ACHN (cell line): ENCODE data around the gene ANKHD1.
A peak's percentile ranks its signal among the peaks of the same experiment; 100 is the strongest.

Experiments used
- DNase-seq: peaks from one replicate; pipeline ENCODE4 v3.0.0-alpha.2; 2015
- in situ Hi-C: cut with HindIII; loops from 2 replicates; pipeline ENCODE4 v1.10.0; 2017; ENCODE audit warnings: low sequenced_read_pairs, low pct_ligation_motif_present, low pct_unique_long_range_greater_than_20kb

The ANKHD1 gene

GRCh38 chr5:140366589-140367255 is 34.9 kb upstream of the ANKHD1 start:
- in situ Hi-C loops: no loop called here

DNA sequence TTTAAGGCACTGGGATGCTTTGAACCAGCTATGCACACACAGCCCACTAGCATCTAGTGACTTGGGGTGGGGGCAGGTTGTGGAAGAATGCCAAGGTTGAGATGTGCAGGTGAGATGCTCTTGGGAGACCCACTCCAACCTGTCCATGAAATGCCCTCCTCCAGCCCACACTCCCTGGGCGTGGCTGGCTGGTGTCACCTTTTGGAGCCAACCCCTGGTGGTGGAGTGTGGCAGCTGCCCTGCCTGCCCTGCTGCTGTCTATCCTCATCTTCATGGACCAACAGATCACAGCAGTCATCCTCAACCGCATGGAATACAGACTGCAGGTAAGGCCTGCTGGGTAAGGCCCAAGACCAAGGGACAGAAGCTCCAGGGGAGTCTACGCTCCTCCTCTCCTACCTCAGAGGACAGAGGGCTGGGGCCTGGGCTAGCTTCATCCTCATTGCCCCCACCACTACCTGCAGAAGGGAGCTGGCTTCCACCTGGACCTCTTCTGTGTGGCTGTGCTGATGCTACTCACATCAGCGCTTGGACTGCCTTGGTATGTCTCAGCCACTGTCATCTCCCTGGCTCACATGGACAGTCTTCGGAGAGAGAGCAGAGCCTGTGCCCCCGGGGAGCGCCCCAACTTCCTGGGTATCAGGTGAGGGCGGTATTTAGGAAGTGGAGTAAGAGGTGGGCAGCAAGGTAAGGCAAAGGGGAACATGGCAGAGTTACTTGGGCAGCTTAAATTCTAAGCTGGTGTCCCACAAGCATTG is 34.2 kb upstream of the ANKHD1 start:
- in situ Hi-C loops: no loop called here
- no peak for DNase-seq

More at GRCh38 chr5:140366589-140367255, 34.9 kb upstream of the ANKHD1 start:
- no peak for DNase-seq

DNA sequence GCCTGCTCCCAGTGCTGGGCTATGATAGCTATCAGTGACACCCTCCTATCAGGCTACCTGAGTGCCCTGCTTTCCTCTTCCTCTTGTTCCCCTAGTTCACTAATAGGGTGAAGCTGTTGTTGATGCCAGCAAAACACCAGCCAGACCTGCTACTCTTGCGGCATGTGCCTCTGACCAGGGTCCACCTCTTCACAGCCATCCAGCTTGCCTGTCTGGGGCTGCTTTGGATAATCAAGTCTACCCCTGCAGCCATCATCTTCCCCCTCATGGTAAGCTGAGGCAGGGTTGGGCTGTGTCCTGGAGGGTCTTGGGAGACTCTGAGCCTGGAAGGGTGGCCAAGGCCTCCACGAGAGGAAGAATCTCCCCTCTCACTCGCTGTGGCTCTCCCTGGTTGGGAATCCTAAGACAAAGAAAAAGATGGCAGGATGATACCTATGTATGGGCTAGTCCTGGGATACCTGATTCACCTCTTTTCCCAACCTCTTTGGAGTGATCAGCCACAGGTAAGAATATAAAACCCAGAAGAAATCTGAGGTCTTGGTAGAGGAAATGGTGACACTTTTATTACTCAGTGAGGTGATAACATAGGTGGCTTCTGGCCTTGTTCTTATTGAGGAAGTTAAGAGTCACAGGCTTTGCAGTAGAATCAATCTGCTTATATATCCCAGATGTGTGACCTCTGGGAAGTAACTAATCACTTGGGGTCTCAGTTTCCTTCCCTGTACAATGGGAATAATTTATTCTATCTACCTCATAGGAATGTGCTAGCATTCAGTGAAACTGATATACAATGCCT is 30.1 kb upstream of the ANKHD1 start:
- in situ Hi-C loops: no loop called here

DNA sequence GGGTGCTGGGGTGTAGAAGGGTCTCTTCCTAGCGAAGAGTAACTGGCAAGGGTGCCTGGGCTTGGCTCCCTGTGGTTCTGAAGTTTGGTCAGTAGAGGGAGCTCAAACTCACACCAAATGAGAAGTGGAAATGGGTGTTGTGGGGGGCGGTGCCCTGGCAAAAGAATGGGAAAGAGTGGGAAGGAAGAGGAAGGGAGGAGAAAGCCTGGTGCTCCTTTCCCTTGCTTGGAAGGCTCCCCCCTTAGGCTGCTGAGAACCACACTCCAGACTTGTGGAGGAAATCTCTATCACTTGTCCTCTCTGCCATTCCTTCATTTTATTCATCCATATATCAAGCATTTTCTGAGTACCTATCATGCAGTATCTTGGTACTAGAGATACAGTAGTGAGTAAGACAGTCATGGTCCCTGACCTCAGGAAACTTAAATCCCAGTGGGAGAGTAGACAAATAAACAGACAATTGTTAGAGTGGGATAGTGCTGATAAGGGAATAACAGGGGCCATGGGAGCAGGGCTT is 28.6 kb upstream of the ANKHD1 start:
- in situ Hi-C loops: no loop called here
- peak; percentile 75 for DNase-seq

More for the DNA sequence above, 30.1 kb upstream of the ANKHD1 start:
- no peak for DNase-seq

GRCh38 chr5:140381351-140381750 is 20.3 kb upstream of the ANKHD1 start:
- DNase-seq: no peak
- in situ Hi-C loops: no loop called here

DNA sequence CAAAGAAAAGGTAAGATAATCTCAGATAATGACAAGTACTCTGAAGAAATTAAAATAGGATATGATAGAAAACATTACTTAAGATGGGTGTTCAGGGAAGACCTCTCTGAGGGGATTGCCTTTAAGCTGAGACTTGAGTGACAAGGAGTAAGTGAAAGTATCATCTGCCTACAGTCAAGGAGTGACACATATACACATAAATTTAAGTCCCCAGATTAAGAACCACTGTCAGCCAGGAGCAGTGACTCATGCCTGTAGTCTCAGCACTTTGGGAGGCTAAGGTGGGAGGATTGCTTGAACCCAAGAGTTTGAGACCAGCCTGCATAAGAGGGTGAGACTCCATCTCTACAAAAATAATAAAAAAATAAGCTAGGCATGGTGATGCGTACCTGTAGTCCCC is 19.7 kb upstream of the ANKHD1 start:
- DNase-seq: no peak
- in situ Hi-C loops: no loop called here

GRCh38 chr5:140382866-140383265 is 18.8 kb upstream of the ANKHD1 start:
- no peak for DNase-seq
- in situ Hi-C loops: no loop called here

DNA sequence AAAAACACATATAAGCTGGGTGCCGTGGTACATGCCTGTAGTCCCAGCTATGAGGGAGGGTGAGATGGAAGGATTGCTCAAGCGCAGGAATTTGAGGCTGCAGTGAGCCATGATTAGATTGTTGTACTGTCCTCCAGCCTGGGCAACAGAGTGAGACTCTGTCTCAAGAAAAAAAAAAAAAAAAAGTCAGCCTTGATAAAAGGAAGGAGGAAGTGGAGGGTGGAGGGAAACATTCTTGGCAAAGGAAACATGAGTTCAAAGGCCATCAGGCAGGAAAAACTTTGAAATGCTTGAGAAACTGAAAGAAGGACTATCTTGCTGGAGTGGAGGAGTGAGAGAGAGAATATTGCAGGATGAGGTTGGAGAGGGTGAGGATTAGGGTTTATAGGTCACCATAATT is 18.3 kb upstream of the ANKHD1 start:
- in situ Hi-C loops: no loop called here
- no peak for DNase-seq

DNA sequence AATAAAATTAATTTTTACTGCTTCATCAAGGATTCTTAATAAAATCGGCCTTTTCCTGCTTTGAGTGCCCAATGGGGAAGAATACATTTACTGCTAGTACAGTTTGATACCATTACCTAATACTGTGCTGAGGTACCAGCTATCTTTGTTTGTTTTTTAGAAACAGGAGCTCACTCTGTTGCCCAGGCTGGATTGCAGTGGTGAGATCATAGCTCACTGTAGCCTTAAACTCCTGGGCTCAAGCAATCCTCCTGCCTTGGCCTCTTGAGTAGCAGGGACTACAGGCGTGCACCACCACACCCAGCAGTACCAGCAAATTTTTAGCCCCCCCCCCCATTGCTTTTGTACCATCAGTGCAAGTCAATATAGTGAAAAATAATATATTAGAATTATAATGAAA is 13.6 kb upstream of the ANKHD1 start:
- in situ Hi-C loops: no loop called here
- DNase-seq: no peak

GRCh38 chr5:140391312-140391711 is 10.3 kb upstream of the ANKHD1 start:
- in situ Hi-C loops: no loop called here
- no peak for DNase-seq

DNA sequence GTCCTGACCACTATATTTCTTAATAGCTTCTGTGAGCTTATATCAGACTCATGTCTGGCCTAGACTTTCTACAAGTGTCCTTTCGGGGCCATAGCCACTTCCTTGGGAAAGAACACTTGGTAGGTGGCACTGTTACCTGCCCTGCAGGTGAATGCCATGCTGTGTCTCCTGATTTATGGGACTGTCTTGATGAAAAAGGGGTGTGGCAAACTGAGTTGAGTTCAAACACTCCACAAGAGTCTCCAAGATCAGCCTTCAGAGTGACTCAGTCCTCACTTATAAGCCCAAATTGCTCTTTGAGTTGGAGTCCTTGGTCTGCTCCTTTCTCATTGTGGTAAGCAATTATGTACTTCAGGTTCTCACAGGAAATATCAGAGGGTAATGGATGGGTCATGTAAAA is 9.9 kb upstream of the ANKHD1 start:
- in situ Hi-C loops: no loop called here
- no peak for DNase-seq

DNA sequence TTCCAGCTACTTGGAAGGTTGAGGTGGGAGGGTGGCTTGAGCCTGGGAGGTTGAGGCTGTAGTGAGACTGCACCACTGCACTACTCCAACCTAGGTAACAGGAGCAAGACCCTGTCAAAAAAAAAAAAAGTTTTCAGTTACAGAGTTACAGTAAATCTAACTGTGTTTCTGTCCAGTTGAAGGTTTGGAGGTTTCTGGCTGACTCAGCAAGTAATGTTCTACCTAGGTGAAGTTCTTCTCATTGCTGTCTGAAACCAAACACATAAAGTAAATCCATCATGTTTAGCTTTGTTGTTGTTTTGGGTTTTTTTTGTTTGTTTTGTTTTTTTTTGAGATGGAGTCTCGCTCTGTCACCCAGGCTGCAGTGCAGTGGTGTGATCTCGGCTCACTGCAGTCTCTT is 7.9 kb upstream of the ANKHD1 start:
- in situ Hi-C loops: no loop called here

DNA sequence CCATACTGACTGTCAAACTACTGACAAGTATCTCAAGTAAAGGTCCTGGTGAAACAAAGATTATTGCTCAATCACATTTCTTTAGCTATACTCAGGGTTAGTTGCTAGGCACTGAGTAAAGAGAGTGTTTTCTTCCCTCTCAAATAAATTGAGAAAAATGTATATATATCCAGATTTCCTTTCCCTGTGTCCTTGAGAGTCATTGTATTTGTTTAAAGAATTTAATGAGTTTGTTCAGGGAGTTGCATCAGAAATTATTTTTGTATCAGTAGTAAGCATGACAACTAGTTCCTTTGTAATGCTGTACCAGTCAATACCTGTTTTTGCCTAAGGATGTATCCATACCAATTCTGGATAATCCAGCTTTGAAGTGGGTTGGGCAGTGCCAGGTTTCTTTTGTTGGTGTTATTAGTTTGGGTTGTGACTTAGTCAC is 3.2 kb upstream of the ANKHD1 start:
- in situ Hi-C loops: no loop called here
- no peak for DNase-seq

More for the DNA sequence above, 7.9 kb upstream of the ANKHD1 start:
- no peak for DNase-seq

- DNase-seq: no peak
- in situ Hi-C loops: no loop called here
These were observed 1.5 kb upstream of the ANKHD1 start for GRCh38 chr5:140399979-140400729.

GRCh38 chr5:140400730-140401361 is 787 bp upstream of the ANKHD1 start:
- DNase-seq: peak; percentile 92
- in situ Hi-C loops: no loop called here

DNA sequence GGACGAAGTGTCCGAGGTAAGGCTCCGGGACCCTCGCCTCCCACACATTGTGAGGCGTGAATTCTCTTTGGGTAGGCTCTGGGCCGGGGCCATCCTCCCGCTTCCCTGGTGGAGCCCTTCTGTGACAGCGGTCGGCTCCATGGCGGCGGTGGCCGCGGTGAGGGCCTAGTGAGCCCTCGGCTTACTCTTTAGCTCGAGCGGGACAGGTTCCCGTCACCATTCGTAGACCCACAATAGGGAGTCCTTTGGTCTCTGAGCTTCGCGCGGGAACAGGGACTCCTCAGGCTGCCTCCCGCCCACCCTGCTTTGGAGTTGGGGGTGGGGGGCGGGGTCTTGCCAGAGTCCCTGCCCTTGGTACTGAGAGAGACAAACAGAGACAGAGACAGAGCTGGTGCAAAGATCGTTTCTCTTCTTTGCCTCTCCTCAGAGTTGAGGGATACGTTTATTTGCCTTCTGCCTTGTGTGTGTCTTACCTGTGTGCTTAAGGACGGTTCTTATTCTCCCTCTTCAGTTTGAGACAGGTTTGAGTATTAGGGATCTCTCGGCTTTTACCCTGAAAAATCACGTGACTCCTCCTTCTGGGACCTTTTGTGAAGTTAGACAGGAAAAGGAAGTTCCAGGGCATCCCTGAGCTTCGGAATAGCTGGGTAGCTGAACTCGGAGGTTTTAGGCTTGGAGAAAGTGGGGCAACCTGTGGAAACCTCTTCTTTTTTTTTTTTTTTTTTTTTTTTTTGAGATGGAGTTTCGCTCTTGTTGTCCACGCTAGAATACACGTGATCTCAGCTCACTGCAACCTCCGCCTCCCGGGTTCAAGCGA is 833 bp downstream of the ANKHD1 start:
- in situ Hi-C loops: no loop called here
- peak; percentile 58 for DNase-seq

GRCh38 chr5:140403613-140404012 is 2.0 kb downstream of the ANKHD1 start:
- in situ Hi-C loops: no loop called here
- no peak for DNase-seq
